Stimulated activated CD4-positive, alpha-beta T cell treated with anti-CD3 and anti-CD28 coated beads, Interleukin-1b, Interleukin-23, amount 100 ng/mL, for 4 hours (primary cell): ENCODE measurements around the gene LRRC3.

Experiments
- DNase-seq, 2 donors: peaks; one replicate each; pipeline ENCODE4 v3.0.0-alpha.2; 2020; ENCODE audit warnings: low read depth in 2 of 2

The LRRC3 gene

DNA sequence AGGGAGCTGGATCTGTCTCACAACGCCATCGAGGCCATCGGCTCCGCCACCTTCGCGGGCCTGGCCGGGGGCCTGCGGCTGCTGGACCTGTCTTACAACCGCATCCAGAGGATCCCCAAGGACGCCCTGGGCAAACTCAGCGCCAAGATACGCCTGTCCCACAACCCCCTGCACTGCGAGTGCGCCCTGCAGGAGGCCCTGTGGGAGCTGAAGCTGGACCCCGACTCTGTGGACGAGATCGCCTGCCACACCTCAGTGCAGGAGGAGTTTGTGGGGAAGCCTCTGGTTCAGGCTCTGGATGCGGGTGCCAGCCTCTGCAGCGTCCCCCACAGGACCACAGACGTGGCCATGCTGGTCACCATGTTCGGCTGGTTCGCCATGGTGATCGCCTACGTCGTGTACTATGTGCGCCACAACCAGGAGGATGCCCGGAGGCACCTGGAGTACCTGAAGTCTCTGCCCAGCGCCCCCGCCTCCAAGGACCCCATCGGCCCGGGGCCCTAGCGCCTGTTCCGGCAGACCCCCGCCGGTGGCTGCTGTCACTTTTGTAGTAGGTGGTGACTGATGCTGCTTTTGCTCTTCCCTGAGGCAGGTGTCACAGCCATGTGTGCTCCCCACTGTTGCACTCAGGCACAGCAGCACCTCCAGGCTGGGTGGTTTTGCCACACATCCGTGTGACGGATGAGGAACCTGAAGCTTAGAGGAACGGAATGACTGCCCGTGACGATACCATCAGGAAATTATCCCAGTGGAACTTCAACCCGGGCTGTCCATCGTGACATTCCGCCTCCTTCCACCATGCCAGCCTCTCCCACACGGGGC lies 1.8 kb downstream of the LRRC3 start:
- DNase-seq, result no peak

DNA sequence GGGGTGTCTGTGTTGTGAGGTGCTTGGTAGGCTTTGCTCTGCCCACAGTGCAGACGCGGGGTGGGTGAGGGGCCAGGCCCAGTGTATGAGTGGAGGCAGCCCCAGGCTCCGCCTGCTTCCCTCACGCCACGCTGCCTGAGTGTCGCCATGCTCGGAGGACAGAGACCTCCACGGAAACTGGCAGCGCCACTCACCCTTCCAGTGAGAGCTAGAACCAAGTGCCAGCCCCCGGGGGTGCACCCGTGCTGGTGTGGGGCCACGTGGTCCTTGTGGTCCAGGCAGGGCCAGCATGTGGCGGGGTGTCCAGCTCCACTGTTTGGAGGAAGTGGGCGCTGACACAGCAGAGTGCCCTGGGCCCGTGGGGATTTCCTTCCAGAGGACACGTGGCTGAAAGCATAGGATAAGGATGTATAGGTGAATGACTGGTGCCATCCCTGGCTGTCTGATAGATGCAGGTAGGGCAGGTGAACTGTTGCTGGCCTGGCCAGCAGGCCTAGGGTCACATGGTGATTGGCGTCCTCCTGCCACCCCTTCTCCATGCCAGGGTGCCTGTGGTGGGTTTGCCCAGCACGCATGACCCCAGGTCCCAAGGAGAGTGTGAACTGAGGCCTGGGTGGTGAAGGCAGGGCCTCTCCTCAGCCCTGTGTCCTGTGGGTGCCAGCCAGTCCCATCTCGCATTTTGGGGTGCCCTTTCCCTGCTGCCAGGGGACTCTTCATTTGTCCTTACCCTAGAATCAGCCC lies 3.8 kb downstream of the LRRC3 start:
- no peak for DNase-seq

DNA sequence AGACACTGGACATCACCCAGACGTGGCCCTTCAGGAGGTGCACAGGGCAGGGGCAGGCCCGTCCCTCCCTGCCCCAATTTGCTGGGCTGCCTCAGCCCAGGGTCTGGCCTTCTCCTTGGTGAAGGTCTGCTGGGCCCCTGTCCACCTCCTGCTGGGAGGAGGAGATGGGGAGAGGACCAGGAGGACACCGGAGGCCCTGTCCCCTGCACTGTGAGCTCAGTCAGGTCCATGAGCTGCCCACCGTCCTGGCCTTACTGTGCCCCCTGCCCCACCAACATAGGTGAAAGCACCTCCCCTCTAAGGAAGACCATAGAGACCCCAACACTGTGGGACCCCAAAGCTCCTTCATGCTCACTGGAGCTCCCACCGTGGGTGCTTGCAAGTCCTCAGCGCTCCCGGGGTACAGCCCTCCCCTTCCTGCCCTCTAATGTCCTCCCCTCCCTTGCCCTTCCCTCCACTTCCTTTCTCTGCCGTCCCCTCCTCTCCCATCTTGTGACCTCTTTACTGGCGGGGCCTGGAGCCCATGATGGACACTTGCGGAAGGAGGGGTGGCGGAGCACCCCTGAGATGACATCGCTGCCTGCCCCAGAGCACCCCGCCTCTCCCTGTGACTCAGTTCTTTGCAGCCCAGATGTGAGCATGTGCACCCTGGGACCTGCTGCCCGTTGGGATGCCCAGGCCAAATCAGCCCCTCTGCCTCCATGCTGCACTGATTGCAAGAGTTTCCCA lies 4.6 kb downstream of the LRRC3 start:
- no peak for DNase-seq

DNA sequence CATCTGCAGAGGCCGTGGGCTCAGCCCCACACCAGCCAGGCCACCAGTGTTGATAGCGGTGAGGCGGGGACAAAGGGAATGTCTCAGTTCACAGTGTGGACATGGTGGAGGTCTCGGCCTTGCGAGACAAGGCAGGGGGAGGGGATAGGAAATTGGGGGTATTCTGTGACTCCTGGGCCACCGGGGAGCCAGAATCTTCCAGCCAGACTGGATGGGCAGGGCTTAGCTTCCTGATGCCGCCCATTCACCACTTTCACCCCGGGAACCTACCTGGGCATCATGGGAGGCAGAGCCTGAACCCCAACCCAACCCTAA lies 5.1 kb downstream of the LRRC3 start:
- no peak for DNase-seq

DNA sequence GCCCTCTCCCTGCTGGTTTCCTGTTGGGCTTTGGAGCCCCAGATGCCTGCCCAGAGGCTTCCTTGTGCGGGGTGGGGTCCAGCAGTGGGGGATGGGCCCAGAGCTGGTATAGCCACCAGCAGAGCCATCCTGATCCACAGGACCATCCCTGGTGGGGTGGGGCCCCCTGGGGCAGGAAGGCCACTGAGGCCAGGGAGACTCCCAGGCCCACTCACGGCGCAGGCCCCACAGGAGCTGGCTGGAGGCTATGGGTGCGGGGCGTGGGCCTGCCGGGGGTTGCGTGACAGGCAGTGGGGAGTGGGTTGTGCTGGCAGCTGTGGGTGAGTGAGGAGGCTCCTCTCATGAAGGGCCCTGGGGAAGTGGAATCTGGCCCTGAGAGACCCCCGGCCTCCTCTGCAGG lies 5.7 kb downstream of the LRRC3 start:
- no peak for DNase-seq

DNA sequence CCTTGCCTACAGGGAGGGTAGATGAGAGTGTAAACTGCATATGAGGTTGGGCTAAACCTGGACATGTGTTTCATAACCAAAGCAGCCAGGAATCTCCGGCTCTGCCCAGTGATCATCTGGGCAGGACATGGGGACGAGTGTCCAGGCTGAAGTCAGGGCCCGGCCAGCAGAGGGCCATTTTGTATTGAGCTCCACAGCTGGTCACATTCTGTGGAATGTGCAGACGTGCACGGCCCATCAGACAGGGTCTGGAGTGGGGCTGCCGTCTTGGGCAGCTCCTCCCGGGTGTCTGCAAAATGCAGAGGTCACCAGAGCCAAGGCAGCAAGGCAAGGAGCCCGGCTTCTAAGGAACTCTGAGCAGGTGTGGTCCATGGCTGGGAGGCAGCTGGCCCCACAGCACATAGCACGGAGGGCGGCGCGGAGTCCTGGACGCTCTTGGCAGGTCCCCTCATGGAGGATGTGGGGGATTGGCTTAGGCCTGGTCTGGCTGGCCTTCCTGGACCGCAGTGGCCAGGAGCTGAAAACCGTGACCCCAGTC lies 6.2 kb downstream of the LRRC3 start:
- DNase-seq, result no peak

DNA sequence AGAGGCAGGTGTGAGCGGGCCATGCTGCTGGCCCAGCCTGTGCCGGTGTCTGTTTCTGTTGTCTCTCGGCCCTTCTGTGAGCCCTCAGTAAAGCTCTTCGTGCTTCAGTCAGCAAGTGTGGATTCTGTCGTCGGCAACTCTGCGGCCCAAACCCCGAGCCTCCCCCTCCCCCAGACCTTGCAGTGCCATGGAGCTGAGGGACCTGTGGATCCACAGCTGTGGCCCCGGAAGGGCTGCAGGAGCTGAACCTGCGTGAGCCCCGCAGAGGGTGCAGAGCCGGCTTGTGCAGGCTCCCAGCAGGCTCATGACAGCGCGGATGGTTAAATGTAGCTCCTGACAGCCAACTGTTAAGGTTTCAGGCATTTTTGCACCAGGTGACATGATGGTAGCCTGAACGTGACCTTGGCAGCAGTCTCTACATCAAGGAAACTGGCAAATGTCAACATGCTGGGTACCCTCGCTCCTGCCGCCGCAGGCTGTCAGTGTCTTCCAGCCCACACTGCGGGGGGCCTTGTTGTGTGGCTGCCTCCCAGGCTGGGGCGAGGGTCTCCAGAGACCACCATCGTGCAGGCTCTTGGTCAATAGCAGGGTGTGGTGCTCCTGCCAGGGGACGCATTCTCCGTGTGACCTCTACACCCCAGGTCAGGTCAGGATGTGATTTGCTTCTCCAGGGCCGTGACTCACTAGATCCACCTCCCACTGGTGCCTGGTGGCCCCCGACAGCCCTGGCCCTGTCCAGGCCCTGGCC lies 7.0 kb downstream of the LRRC3 start:
- DNase-seq, result no peak

DNA sequence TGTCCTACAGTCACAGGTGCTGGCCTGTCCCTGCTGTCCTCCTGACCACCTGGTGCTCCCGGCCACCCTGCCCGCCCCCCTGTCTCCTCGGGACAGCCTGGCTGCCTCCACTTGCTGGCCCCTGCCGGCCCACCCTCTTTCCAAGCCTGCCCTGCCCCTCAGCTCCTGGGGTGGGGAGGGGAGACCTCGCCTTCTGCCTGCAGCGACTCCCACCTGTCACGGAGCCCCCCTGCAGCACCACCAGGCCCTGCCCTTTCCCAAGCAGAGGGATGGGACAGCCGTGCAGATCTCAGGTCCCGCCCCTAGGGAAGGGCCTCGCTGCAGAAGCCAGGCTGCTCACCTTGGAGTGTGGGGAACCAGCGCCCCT lies 7.5 kb downstream of the LRRC3 start:
- DNase-seq, result no peak

DNA sequence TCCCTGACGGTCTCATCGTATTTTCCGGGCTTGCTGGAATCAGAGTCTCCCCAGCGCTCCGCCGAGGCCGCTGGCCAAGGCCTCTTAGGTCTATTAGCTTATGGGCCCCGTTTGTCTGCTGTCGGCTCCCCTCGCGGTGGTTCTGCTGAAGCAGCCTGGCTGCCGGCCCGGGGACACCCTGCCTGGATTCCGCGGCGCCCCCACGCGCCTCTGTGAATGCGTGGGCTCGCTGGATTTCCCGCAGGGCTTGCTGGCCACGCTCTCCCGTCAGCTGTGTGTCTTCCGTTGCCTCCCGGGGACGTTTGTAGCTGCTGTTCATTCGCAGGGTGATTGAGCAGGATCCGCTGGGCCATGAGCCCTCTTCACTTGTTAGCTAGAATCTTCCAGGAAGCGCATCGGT lies 8.4 kb downstream of the LRRC3 start:
- DNase-seq, result no peak

DNA sequence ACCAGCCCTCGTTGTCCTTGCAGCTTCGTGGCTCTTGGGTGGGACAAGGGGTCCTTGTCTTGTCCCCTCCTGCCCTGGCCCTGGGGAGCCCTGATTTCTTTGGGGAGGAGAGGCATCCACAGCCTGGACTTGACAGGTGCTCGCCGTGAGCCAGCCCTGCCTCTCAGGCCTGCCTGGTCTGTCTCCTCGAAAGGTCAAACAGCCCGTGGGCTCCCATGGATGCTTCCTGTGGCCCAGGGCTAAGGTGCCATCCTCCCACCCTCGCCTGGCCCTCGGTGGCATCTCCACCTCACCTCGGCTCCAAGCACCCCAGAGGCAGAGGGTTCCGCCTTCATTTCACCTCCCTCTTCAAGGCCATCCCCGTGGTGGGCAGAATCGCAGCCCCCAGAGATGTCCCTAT lies 9.0 kb downstream of the LRRC3 start:
- DNase-seq, result no peak

DNA sequence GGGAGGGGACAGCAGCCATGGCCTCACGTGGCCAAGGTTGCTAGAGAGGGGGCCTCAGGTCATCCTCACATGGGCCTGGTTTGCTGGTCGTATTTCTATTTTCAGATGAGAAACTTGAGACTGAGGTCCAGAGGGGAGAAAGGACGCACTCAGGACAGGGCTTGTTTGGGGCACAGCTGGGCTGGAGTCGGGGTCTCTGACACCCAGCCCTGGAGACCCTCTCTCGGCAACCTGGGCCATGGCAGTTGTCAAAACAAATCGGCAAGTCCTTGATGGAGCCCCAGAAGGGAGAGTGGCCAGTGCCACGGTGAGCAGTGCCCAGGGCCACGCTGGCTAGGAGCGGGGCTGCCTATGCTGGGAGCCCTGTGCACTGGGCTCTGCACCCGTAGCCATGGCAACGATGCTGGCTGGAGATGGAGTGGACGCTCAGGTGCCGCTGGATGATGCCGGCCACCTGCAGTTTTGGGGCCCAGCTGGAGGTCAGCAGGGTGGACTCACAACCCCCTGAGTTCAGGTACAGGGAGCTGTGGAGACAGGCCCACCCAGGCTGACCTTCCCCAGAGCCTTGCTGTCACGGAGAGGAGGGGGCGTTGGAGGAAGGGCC lies 11.1 kb downstream of the LRRC3 start:
- DNase-seq, result no peak

DNA sequence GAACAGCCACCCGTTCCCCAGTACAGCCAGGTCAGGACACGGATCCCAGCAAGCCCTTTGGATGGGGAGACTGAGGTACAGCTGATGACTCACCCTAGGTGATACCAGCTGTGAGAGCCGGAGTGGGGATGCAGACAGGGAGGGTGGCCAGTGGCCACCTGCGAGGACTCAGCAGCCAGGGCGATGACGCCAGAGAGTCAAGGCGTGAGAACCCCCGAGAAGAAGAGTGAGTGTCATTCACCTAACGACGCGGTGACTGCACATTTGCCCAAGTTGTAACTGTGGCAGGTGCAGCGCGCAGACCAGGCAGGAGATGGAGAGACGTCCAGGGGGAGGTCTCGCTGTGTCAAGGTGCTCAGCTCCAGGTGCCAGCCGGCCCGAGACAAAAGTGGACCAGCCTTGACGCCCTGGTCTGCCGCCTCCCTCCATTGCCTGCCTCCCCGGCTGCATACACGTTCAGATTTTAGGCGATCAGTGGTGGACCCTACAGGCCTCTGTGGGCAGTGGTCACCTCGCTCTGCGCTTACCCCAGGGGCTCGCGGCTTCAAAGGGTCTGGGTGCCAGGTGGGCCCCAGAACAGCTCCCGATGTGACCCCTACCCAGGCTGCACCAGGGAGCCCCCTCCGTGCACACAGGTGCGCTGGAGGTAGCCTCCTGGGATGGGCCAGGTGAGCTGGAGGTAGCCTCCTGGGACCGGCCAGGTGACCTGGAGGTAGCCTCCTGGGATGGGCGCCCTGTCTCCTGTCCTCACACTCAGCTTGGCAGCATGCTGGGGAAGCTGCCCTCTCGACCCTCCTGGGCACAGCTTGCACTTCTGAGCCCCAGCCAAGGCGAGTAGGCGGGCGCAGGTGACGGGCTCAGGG lies 11.9 kb downstream of the LRRC3 start:
- no peak for DNase-seq

DNA sequence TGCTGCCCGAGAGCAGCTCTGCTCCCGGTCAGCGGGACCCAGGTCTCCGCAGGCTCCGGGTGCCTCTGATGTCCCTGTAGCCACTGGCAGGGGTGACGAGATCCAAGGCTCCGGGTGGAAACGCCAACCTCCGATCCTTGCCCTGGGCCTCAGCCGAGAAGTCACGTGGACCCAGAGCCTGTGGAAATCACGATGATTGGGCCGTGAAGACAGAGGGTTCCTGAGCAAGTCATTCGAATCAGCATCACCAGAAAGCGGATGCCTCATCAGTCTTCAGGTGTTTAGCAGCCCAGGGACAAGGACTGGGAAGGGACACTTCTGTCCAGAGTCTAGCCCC lies 12.5 kb downstream of the LRRC3 start:
- DNase-seq, result no peak

DNA sequence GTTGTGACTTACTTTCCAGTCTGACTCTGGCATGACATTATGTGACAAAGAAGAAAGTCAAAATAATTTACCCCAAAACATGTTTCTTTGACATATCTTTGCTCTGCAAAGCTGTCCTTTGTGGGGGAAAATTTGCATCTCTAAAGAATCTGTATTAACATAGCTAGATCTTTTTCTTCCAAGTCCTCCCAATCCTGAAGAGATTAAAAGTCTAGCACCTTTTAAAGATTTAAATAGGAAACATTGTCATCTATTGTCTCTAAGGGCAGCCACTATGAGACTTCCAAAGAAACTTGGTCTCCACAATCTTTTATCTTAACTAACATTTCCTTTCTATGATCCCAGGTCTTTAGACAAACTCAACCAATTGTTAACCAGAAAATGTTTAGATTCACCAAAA lies 16.0 kb downstream of the LRRC3 start:
- DNase-seq, result no peak

DNA sequence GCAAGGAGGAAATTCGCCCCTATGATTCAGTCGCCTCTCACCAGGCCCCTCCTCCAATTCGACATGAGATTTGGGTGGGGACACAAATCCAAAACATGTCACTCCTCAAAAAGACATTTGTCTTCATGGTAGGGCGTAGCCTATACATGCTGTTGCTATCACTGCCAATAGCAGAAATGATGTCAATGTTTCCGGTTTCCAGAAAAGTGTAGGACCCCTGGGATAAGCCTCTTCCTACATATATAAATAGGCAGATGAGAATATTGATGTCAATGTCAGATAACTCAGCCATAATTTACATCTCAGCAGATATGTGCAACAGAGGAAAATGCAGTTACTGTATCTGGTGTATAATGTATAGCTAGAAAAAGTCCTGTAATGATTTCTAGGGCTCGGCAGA lies 16.7 kb downstream of the LRRC3 start:
- DNase-seq, result no peak

DNA sequence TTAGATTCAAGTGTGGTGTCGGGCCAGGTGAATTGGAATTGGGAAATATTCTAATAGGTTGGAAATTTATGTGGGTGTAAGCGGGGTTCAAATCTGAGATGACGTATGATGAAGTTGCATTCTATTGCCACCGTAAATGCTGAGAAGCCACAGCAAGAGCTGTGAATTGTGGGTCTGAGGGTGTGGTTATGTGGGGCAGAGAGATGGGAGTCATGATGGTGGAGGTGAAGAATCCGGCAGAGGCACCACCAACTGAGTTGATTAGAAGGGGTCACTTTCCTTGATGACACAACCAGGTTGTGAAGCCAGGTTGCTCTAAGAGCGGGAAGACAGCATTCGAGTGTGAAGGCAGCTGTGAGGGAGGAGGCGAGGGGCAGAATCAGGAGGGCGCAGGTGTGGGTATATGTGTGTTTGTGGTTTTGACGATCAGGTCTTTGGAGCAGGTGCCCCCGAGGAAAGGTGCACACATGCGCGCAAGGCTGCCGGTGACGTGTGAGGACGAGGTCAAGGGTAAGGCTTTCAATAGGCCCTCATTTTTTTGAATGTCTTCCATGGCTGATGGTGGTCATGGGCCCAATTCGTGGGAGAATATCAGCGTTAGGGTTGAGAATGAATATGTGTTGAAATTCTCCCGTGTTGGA lies 18.7 kb downstream of the LRRC3 start:
- DNase-seq, result no peak

DNA sequence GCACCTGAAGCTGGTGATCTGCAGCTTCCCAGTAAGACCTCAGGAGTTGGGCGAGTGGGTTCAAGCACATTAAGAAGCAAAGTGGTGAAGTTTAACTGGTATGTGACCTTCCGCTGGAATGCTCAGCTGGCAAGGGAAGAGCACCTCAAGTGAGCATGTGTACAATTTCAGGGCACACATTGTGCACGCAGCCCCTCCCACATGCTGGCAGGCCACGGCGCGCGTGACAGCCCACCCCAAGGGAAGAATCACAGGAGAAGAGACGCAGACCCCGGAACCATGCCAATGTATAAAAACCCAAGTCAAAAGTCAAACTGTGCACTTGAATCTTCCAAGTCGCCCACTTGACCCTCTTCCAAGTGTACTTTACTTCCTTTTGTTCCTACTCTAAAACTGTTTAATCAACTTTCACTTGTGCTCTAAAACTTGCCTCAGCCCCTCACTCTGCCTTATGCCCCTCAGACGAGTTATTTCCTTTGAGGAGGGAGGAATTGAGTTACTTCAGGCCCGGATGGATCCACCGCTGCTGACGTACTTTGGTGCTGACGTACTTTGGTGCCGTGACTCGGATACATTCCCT lies 20.0 kb downstream of the LRRC3 start:
- no peak for DNase-seq

DNA sequence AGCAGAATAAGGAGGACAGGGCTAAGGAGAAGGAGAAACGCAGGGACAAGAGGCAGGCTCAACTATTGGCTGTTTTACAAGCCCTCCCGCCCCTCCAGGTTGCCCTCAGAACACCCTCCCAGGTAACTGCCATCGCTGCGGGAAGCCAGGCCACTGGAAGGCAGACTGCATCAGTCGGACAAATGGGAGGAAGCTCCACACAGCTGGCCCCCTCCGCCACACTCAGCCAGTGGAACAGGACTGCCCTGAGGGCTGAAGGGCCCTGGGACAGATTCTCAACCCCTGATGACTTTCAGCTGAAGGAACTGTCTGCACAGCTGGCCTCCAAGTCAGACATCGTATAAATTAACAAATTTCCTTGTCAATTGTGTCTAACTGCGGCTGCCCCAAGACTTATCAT lies 21.8 kb downstream of the LRRC3 start:
- no peak for DNase-seq

DNA sequence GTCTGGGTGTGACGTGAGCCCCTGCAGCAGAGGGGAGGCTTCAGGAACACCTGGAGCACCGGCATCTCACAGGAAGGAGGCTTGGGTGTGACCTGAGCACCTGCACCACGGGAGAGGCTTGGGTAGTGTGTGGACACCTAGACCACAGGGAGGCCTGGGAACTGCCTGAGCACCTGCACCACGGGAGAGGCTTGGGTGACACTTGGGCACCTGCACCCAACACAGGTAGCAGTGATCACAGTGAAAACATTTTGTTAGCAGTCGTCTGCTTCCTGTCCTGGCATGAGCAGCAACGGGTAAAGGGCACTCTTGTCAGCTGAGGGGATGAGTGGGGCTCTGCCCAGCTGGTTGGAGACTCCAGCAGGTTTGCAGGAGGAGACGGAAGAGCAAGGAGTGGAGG lies 22.4 kb downstream of the LRRC3 start:
- DNase-seq, result no peak
